Panc1 (cell line): ENCODE data around the gene EAPP. TPM values are rescaled to one million over a fixed set of nuclear protein-coding genes. Genes with fewer than 3 reads are reported as not detected.

ENCODE experiments used
- ATAC-seq: fragments of 200-7000 bp; cut with Tn5 transposase; 2 replicates; pipeline ENCODE4 v1.9.1; 2020; ENCODE audit warnings: mild to moderate bottlenecking, moderate library complexity
- BruUV-seq: library from RNA; stranded (reverse); fragments of 400-500 nt; replicated peaks from 2 replicates; lab custom pipeline; 2021; lab: Mats Ljungman, UMichigan
- CTCF ChIA-PET: fragments of 300-600 bp; sonication (Branson Sonifier 250); formaldehyde crosslinking; loops from one replicate; lab custom pipeline; 2022; ENCODE audit warnings: antibody characterized with exemption; lab: Charles Lee
- POLR2A ChIA-PET: fragments of 300-600 bp; sonication (Branson Sonifier 250); formaldehyde crosslinking; loops from one replicate; lab custom pipeline; 2022; ENCODE audit warnings: antibody characterized with exemption; lab: Charles Lee
- DNase-seq: peaks from one replicate; pipeline ENCODE4 v3.0.0-alpha.2; 2010; ENCODE audit warnings: low read depth, low spot score
- H3K27ac ChIP-seq: 2 replicates; pipeline ENCODE4 v1.5.1; 2011; ENCODE audit warnings: mild to moderate bottlenecking, low read length, inconsistent platforms
- H3K27me3 ChIP-seq: fragments of 200-500 bp; sonication (Bioruptor generic); 2 replicates; pipeline ENCODE4 v1.6.0; 2014; ENCODE audit warnings: low read length, inconsistent platforms; ENCODE audit not compliant: control insufficient read depth, insufficient read depth
- H3K36me3 ChIP-seq: fragments of 200-500 bp; sonication (Bioruptor generic); 2 replicates; pipeline ENCODE4 v1.5.1; 2014; ENCODE audit warnings: inconsistent platforms, mild to moderate bottlenecking, low read length, moderate library complexity; ENCODE audit not compliant: control insufficient read depth, insufficient read depth
- H3K4me1 ChIP-seq: 2 replicates; pipeline ENCODE4 v1.5.1; 2011; ENCODE audit warnings: inconsistent platforms, mild to moderate bottlenecking, low read length, moderate library complexity; ENCODE audit not compliant: control insufficient read depth, insufficient read depth
- H3K4me3 ChIP-seq, 2 experiments: 2 replicates each; pipeline ENCODE4 v1.5.1; 2011 to 2012; ENCODE audit warnings: low read depth in 2 of 2, low read length in 2 of 2, mild to moderate bottlenecking in 2 of 2, inconsistent platforms in 1 of 2, moderate library complexity in 1 of 2
- H3K9me3 ChIP-seq: fragments of 200-500 bp; sonication (Bioruptor generic); 2 replicates; pipeline ENCODE4 v1.5.1; 2014; ENCODE audit warnings: low read depth, mild to moderate bottlenecking, inconsistent platforms, low read length, moderate library complexity; ENCODE audit not compliant: control insufficient read depth, insufficient read depth
- CTCF ChIP-seq: fragments of 450-650 bp; IDR thresholded peaks from 2 replicates; pipeline ENCODE4 v1.5.1; 2017; ENCODE audit warnings: mild to moderate bottlenecking
- POLR2AphosphoS5 ChIP-seq: IDR thresholded peaks from 2 replicates; pipeline ENCODE4 v1.6.1; 2012; ENCODE audit warnings: mild to moderate bottlenecking, low read depth, low read length, moderate library complexity
- REST ChIP-seq, 2 experiments: IDR thresholded peaks; 2 replicates each; pipeline ENCODE4 v1.6.1; 2011 to 2012; ENCODE audit warnings: low read depth in 2 of 2, control low read depth in 1 of 2, low read length in 1 of 2, mild to moderate bottlenecking in 1 of 2, moderate library complexity in 1 of 2; ENCODE audit not compliant: insufficient read depth in 1 of 2
- SIN3A ChIP-seq: IDR thresholded peaks from 2 replicates; pipeline ENCODE4 v1.6.1; 2012; ENCODE audit warnings: low read depth, mild to moderate bottlenecking, low read length, moderate library complexity, borderline replicate concordance; ENCODE audit not compliant: insufficient read depth
- TCF7L2 ChIP-seq: IDR thresholded peaks from 2 replicates; pipeline ENCODE4 v1.6.1; 2011; ENCODE audit warnings: mild to moderate bottlenecking, low read depth, low read length, inconsistent platforms
- in situ Hi-C: cut with HindIII; loops from 2 replicates; pipeline ENCODE4 v1.10.0; 2016; ENCODE audit warnings: low sequenced_read_pairs, low pct_unique_long_range_greater_than_20kb
- intact Hi-C: fragments of 100-400 bp; cut with micrococcal nuclease; formaldehyde crosslinking; loops from one replicate; pipeline ENCODE4 v1.10.0; 2022; ENCODE audit not compliant: unreplicated experiment
- total RNA-seq: library from RNA; stranded (reverse); gene quantifications from one replicate; pipeline ENCODE4 v1.2.1, GENCODE V29; 2021; ENCODE audit not compliant: unreplicated experiment

The EAPP gene
- total RNA-seq, 1 experiment from 2014 or later, result 16.6 TPM

GRCh38 chr14:34502545-34503225 is 36.8 kb downstream of the EAPP start:
- DNase-seq (no peak), ATAC-seq (no peak)
- TF ChIP-seq SIN3A (no peak), CTCF (no peak), TCF7L2 (no peak), POLR2AphosphoS5 (no peak), REST (IDR thresholded peaks at IDR 0.05; ENCODE audit: insufficient read depth in 1 of 2, low read depth in 2 of 2, low read length in 1 of 2) (no peak)
- intact Hi-C loops (no loop called here), in situ Hi-C loops (no loop called here)
- BruUV-seq, result no TSS peak
- no peaks in the 10 kb centered on the region for H3K9me3 ChIP-seq
- H3K36me3 ChIP-seq, result no peaks in the 10 kb centered on the region
- H3K27me3 ChIP-seq, result no peaks in the 10 kb centered on the region
- POLR2A ChIA-PET, result no interaction called here
- no peak overlapping the region for H3K4me3 ChIP-seq
- CTCF ChIA-PET, result no interaction called here
- H3K27ac ChIP-seq, result no peak overlapping the region
- peaks cover under 1% of the 10 kb centered on the region for H3K4me1 ChIP-seq

GRCh38 chr14:34502001-34502400 is 37.5 kb downstream of the EAPP start:
- in situ Hi-C loops (no loop called here), intact Hi-C loops (no loop called here)
- Histone ChIP-seq H3K4me3 (no peak overlapping the region), H3K36me3 (no peaks in the 10 kb centered on the region), H3K27me3 (no peaks in the 10 kb centered on the region), H3K4me1 (peaks cover 7% of the 10 kb centered on the region), H3K27ac (no peak overlapping the region), H3K9me3 (no peaks in the 10 kb centered on the region)
- no peak for DNase-seq
- ATAC-seq, result no peak
- CTCF ChIA-PET, result interaction anchor here (0.9 kb wide), 1 partner anchor 170 kb away, joined by 4 read pairs; no protein-coding TSS in a partner anchor
- POLR2A ChIA-PET, result no interaction called here
- BruUV-seq, result no TSS peak
- TF ChIP-seq SIN3A (no peak), REST (IDR thresholded peaks at IDR 0.05; ENCODE audit: insufficient read depth in 1 of 2, low read depth in 2 of 2, low read length in 1 of 2) (no peak), POLR2AphosphoS5 (no peak), CTCF (no peak)
